ENCODE measurements around the gene PTK6. TPM values are rescaled to one million over a fixed set of nuclear protein-coding genes. Genes with fewer than 3 reads are reported as not detected.

Gene PTK6
- total RNA-seq, result 0.33 and 0.55 TPM in 2 replicates

DNA sequence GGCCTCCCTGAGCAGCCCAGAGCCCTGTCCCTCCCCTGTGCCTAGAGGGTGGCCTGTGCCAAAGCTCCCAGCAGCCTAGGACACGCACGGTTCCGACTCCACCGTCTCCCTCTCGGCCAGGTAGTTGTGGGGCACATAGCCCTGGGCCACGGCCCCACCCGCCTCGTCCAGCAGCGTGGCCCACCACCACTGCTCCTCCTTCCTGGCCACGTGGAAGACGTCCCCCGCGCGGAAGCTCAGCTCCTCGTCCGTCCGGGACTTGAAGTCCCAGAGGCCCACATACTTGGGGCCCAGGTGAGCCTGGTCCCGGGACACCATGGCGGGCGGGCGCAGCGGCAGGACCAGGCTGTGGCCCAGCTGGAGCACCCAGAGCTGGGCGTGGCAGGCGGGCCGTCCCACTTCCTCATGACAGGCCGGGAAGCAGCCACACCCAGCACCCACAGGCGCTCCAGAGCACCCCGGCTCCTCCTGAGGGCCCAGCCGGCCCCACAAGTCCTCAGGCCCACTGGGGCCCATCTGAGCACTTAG, at the start of gene PTK6:
Gene PTK6, minus strand, starts transcription at position 380 of the 528 bp plus-strand sequence. Its CDS starts 62 bp downstream, at position 318.
- TF ChIP-seq, protein P1, sequence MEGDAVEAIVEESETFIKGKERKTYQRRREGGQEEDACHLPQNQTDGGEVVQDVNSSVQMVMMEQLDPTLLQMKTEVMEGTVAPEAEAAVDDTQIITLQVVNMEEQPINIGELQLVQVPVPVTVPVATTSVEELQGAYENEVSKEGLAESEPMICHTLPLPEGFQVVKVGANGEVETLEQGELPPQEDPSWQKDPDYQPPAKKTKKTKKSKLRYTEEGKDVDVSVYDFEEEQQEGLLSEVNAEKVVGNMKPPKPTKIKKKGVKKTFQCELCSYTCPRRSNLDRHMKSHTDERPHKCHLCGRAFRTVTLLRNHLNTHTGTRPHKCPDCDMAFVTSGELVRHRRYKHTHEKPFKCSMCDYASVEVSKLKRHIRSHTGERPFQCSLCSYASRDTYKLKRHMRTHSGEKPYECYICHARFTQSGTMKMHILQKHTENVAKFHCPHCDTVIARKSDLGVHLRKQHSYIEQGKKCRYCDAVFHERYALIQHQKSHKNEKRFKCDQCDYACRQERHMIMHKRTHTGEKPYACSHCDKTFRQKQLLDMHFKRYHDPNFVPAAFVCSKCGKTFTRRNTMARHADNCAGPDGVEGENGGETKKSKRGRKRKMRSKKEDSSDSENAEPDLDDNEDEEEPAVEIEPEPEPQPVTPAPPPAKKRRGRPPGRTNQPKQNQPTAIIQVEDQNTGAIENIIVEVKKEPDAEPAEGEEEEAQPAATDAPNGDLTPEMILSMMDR (IDR thresholded peaks at IDR 0.05; ENCODE audit: insufficient read depth, low read length, poor library complexity, severe bottlenecking), result no peak
- no peak for DNase-seq (ENCODE audit: low read depth)
- Histone ChIP-seq H3K36me3 (ENCODE audit: control insufficient read depth, insufficient read depth, low read length) (no peaks in the 10 kb centered on the region), H3K4me3 (ENCODE audit: low read depth, low read length) (peak within 1 kb of the TSS; percentile 22), H3K27me3 (ENCODE audit: control insufficient read depth, insufficient read depth, low read length) (peaks cover 29% of the 10 kb centered on the region)

- Histone ChIP-seq H3K27me3 (ENCODE audit: control insufficient read depth, insufficient read depth, low read length) (no peaks in the 10 kb centered on the region), H3K4me3 (ENCODE audit: low read depth, low read length) (no peak overlapping the region), H3K36me3 (ENCODE audit: control insufficient read depth, insufficient read depth, low read length) (no peaks in the 10 kb centered on the region)
- DNase-seq (ENCODE audit: low read depth), result no peak
- TF ChIP-seq, protein P1 (IDR thresholded peaks at IDR 0.05; ENCODE audit: insufficient read depth, low read length, poor library complexity, severe bottlenecking), result no peak
These were observed 49.6 kb upstream of the PTK6 start for GRCh38 chr20:63586797-63587196.

DNA sequence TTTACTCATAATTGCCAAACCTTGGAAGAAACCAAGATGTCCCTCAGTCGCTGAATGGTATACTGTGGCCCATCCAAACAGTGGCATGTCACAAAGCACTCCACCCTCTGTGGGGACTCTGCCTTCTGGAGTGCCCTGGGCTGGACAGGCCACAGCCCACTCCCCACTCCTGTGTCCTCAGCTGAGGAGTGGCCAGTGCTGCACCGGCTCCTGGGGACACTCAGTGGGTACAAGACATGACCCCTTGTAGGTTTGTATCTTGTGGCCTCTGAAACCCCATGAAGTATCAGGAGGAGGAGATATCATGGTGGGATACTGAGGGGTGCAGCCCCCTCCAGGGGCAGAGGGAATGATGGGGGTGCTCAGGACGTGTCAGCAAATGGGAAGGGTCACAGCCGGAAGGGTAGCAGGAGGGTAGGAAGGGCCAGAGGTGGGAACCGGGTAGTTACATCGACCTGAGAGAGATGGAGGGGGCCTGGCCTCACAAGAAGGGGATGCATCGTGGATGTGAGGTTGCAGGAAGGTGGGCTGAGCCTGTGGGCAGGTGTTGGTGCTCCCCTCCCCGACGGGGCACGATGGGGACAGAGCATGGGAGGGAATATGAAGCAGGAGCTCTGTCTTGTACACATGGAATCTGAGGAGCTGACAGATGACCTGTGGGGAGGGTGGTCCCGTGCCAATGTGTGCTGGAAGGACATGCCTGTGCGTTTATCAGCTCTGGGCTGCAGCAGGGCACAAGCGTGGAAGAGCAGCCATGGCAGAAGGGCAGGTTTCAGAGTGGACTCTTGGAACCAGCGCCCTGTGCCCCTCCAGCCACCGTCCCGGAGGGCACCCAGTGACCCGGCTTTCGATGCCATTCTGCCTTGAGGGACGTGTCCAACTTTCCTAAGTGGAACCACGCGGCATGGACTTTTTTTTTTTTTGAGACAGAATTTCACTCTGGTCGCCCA, 48.7 kb upstream of the PTK6 start:
- DNase-seq (ENCODE audit: low read depth), result no peak
- TF ChIP-seq, protein P1 (IDR thresholded peaks at IDR 0.05; ENCODE audit: insufficient read depth, low read length, poor library complexity, severe bottlenecking), result no peak
- Histone ChIP-seq H3K4me3 (ENCODE audit: low read depth, low read length) (no peak overlapping the region), H3K36me3 (ENCODE audit: control insufficient read depth, insufficient read depth, low read length) (no peaks in the 10 kb centered on the region), H3K27me3 (ENCODE audit: control insufficient read depth, insufficient read depth, low read length) (no peaks in the 10 kb centered on the region)

- TF ChIP-seq, protein P1 (IDR thresholded peaks at IDR 0.05; ENCODE audit: insufficient read depth, low read length, poor library complexity, severe bottlenecking), result no peak
- H3K4me3 ChIP-seq (ENCODE audit: low read depth, low read length), result no peak overlapping the region
- DNase-seq (ENCODE audit: low read depth), result no peak
- H3K36me3 ChIP-seq (ENCODE audit: control insufficient read depth, insufficient read depth, low read length), result no peaks in the 10 kb centered on the region
- H3K27me3 ChIP-seq (ENCODE audit: control insufficient read depth, insufficient read depth, low read length), result peaks cover 2% of the 10 kb centered on the region
These were observed 45.3 kb upstream of the PTK6 start for GRCh38 chr20:63582382-63583063.

DNA sequence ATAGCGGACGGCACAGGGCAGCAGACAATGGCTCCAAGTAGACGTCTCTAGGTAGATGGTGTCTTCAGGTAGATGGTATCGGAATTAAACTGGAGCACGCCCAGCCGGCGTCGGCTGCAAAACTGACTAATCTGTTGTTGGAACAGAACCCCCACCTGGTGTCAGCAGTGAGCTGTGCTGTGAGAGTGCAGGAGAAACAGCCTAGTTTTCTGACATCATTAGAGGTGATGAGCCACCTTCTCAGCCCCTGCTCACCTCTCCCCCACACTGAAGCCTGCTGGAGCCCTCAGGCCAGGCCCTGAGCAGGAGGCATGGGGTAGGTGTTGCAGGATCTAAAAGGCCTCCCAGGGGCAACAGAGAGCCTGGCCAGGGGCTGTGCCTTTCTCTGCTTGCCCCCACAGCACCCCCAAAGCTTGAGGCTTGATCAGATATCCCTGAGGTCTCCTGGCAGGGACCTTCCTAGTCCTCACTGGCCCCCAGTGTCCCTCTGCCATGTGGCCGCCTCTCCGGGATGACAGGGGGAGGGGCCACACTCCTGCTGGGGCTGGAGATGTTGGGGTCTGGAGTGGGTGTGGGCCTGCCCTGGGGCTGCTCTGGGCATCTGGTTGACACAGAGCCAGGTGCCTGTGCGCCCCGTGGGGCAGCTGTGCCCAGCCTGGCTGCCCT, 43.8 kb upstream of the PTK6 start:
- no peak overlapping the region for H3K4me3 ChIP-seq (ENCODE audit: low read depth, low read length)
- DNase-seq (ENCODE audit: low read depth), result peak; percentile 32
- peaks cover 4% of the 10 kb centered on the region for H3K27me3 ChIP-seq (ENCODE audit: control insufficient read depth, insufficient read depth, low read length)
- TF ChIP-seq, protein P1 (IDR thresholded peaks at IDR 0.05; ENCODE audit: insufficient read depth, low read length, poor library complexity, severe bottlenecking), result peak; percentile 78
- no peaks in the 10 kb centered on the region for H3K36me3 ChIP-seq (ENCODE audit: control insufficient read depth, insufficient read depth, low read length)
